NCI-H82 treated with DMSO at 0.1 percent for 48 hours (cell line): Measurements from ENCODE around the gene SMC1B.
"Not testable (repeated sequence)": the region's sequence is repeated elsewhere in the genome, so short reads cannot be mapped to it uniquely, and the experiment has no call there.

Source experiments
- DNase-seq: peaks from one replicate; lab custom pipeline; 2025; ENCODE audit not compliant: unreplicated experiment; lab: John Stamatoyannopoulos, UW

The SMC1B gene

GRCh38 chr22:45351956-45352355, 61.4 kb downstream of the SMC1B start:
- no peak for DNase-seq

GRCh38 chr22:45349916-45350315, 63.5 kb downstream of the SMC1B start:
- no peak for DNase-seq

- DNase-seq, result no peak
Measured at GRCh38 chr22:45344334-45344733, 69.1 kb downstream of the SMC1B start.

- DNase-seq, result no peak
Measured at GRCh38 chr22:45343143-45343542, 70.3 kb downstream of the SMC1B start.

GRCh38 chr22:45341498-45341897, 71.9 kb downstream of the SMC1B start:
- DNase-seq, result no peak

- DNase-seq, result no peak
Measured at GRCh38 chr22:45340323-45340722, 73.1 kb downstream of the SMC1B start.

- DNase-seq, result no peak
Measured at GRCh38 chr22:45338795-45339194, 74.6 kb downstream of the SMC1B start.

GRCh38 chr22:45337536-45337935, 75.9 kb downstream of the SMC1B start:
- no peak for DNase-seq

GRCh38 chr22:45336971-45337431, 76.4 kb downstream of the SMC1B start:
- DNase-seq, result no peak

GRCh38 chr22:45335854-45336522, 77.4 kb downstream of the SMC1B start:
- no peak for DNase-seq

GRCh38 chr22:45335021-45335818, 78.2 kb downstream of the SMC1B start:
- DNase-seq, result no peak

GRCh38 chr22:45334528-45334927, 78.9 kb downstream of the SMC1B start:
- DNase-seq, result no peak

GRCh38 chr22:45334068-45334467, 79.3 kb downstream of the SMC1B start:
- no peak for DNase-seq

- no peak for DNase-seq
Measured at GRCh38 chr22:45332001-45332400, 81.4 kb downstream of the SMC1B start.

- DNase-seq, result no peak
Measured at GRCh38 chr22:45331486-45331885, 81.9 kb downstream of the SMC1B start.

GRCh38 chr22:45330548-45330947, 82.9 kb downstream of the SMC1B start:
- no peak for DNase-seq

- no peak for DNase-seq
Measured at GRCh38 chr22:45329530-45329936, 83.9 kb downstream of the SMC1B start.

- no peak for DNase-seq
Measured at GRCh38 chr22:45328822-45329529, 84.4 kb downstream of the SMC1B start.

- DNase-seq, result not testable (repeated sequence)
Measured at GRCh38 chr22:45328261-45328660, 85.1 kb downstream of the SMC1B start.

- no peak for DNase-seq
Measured at GRCh38 chr22:45324311-45324711, 89.1 kb downstream of the SMC1B start.

- no peak for DNase-seq
Measured at GRCh38 chr22:45323695-45324094, 89.7 kb downstream of the SMC1B start.
